Measurements from ENCODE around the gene CD86. TPM values are rescaled to one million over a fixed set of nuclear protein-coding genes. Genes with fewer than 3 reads are reported as not detected.
A peak's percentile ranks its signal among the peaks of the same experiment; 100 is the strongest.
"Not testable (repeated sequence)": the region's sequence is repeated elsewhere in the genome, so short reads cannot be mapped to it uniquely, and the experiment has no call there.

CD86 gene
- polyA plus RNA-seq, 1 donor from 2014 or later: 85.1 TPM

DNA sequence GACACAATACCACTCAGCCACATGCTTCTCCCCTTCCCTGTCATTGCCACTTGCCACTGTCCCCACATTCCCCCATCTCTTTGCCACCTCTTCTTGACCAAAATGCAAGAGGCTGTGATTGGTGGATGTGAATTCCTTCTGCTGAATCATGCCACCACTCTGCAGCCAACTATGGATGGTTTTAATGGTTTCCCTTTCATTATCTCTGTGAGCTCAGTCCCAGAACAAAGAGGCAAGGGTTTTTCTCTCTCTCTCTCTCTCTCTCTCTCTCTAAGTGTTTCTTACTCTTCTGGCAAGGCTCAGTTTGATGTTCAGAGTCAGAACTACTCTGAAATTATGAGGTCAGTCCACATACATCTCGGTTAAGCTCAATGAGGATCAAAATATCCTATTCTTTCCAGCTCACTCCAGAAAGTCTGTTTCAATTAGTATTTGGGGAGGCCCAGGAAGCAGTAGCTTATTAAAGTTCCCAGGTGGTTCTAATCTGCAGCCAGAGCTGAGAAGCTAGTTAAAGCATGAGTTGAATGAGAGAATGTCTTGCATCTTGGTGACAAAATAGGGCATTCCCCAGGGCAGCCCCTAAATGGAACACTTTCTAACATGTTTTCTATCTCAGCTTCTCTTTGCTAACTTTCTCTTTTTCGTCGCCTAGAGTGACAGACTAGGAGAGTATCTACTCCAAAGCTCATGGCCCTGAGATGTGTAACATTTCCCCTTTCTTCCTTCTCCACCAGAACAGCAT lies 24.6 kb upstream of the CD86 start:
- Mint-ChIP-seq H3K27ac (peak overlapping the region; percentile 11 to 60 (median 49)), H3K36me3 (peaks cover 15% of the 10 kb centered on the region), H3K4me1 (peaks cover 31 to 48% (median 42%) of the 10 kb centered on the region in 3 donors), H3K27me3 (peaks cover 2% of the 10 kb centered on the region), H3K4me3 (peak overlapping the region in 2 of 4 donors; percentile 6 to 58), H3K9me3 (peaks cover 6 to 18% (median 8%) of the 10 kb centered on the region in 3 donors)

GRCh38 chr3:122031123-122031468 lies 24.1 kb upstream of the CD86 start:
- Mint-ChIP-seq H3K36me3 (peaks cover 17% of the 10 kb centered on the region), H3K9me3 (peaks cover 8 to 23% (median 11%) of the 10 kb centered on the region in 3 donors), H3K27me3 (peaks cover 2% of the 10 kb centered on the region), H3K4me1 (peaks cover 26 to 44% (median 42%) of the 10 kb centered on the region in 3 donors), H3K4me3 (peak overlapping the region in 1 of 4 donors; percentile 6), H3K27ac (peak overlapping the region in 2 of 3 donors; percentile 11 to 60)

DNA sequence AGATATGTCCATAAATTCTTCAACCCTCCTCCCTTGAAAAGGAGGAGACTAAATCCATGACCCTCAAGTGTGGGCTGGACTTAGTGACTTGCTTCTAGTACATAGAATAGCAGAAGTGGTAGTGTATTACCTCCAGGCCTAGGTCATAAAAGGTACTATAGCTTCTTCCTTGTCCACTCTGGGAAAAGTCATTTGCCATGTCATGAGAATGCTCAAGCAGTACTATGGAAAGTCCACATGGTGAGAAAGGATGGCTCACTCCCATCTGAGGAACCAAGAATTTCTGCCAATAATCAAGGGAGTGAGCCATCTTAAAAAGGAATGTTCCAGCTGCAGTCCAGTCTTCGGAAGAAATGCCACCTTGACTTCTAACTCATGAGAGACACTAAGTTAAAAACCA lies 22.6 kb upstream of the CD86 start:
- Mint-ChIP-seq H3K27ac (no peak overlapping the region), H3K36me3 (peaks cover 17% of the 10 kb centered on the region), H3K4me1 (peaks cover 21 to 40% (median 38%) of the 10 kb centered on the region in 3 donors), H3K4me3 (no peak overlapping the region), H3K9me3 (peaks cover 8 to 26% (median 19%) of the 10 kb centered on the region in 3 donors), H3K27me3 (peaks cover 2% of the 10 kb centered on the region)

DNA sequence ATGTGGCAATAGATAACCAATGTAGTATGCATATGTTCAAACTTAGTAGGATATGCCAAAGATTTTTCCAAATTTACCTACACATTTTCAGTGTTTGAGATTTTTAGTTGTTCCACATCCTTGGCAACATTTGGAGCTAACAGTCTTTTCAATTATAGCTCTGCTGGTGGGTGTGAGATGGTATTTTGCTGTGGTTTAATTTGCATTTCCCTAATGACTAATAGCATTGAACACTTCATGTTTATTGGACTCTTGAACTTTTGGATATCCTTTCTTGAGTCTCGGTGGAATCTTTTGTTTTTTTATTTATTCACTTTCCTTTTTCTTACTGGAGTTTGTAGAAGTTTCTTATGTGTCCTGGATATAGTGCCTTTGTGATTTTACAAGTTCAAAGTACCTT lies 22.1 kb upstream of the CD86 start:
- Mint-ChIP-seq H3K9me3 (peaks cover 8 to 31% (median 24%) of the 10 kb centered on the region in 3 donors), H3K27ac (no peak overlapping the region), H3K4me1 (peaks cover 21 to 40% (median 38%) of the 10 kb centered on the region in 3 donors), H3K27me3 (peaks cover 2% of the 10 kb centered on the region), H3K36me3 (peaks cover 20% of the 10 kb centered on the region), H3K4me3 (no peak overlapping the region)

DNA sequence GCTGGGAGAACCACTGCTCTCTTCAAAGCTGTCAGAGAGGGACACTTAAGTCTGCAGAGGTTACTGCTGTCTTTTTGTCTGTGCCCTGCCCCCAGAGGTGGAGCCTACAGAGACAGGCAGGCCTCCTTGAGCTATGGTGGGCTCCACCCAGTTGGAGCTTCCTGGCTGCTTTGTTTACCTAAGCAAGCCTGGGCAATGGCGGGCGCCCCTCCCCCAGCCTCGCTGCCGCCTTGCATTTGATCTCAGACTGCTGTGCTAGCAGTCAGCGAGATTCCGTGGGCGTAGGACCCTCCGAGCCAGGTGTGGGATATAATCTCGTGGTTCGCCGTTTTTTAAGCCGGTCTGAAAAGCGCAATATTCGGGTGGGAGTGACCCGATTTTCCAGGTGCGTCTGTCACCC lies 7.9 kb upstream of the CD86 start:
- H3K4me3 Mint-ChIP-seq, H3K27me3 Mint-ChIP-seq, H3K4me1 Mint-ChIP-seq, H3K27ac Mint-ChIP-seq, H3K9me3 Mint-ChIP-seq: not testable (repeated sequence)
- peaks cover 16% of the 10 kb centered on the region for H3K36me3 Mint-ChIP-seq

GRCh38 chr3:122047773-122048172 lies 7.4 kb upstream of the CD86 start:
- not testable (repeated sequence) for H3K4me1 Mint-ChIP-seq

DNA sequence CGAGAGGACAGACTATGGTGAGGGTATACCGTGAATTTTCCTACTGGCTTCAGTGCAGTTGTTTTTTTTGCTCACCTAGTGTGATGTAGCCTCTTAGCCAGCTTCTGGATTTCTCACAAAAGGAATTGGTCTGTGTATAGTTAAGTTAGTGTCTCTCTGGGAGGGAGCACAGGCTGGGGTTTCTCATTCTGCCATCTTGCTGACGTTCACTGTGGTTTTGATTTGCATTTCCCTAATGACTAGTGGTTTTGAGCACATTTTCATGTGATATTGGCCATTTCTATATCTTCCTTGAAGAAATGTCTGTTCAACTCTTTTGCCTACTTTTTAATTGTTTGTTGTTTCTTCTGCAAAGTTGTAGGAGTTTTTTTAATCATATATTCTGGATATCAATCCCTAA lies 2.2 kb upstream of the CD86 start:
- Mint-ChIP-seq H3K27ac (peak overlapping the region; percentile 13 to 55 (median 54)), H3K27me3 (peaks cover 2% of the 10 kb centered on the region), H3K4me3 (peak overlapping the region in 3 of 4 donors; percentile 1 to 56 (median 42)), H3K36me3 (peaks cover 21% of the 10 kb centered on the region), H3K4me1 (peaks cover 24 to 34% (median 27%) of the 10 kb centered on the region in 3 donors), H3K9me3 (no peaks in the 10 kb centered on the region)

More at GRCh38 chr3:122047773-122048172, 7.4 kb upstream of the CD86 start:
- not testable (repeated sequence) for H3K27ac Mint-ChIP-seq, H3K4me3 Mint-ChIP-seq, H3K27me3 Mint-ChIP-seq, H3K9me3 Mint-ChIP-seq
- peaks cover 16% of the 10 kb centered on the region for H3K36me3 Mint-ChIP-seq

- peaks cover 23 to 46% (median 44%) of the 10 kb centered on the region in 3 donors for H3K4me1 Mint-ChIP-seq
- H3K27me3 Mint-ChIP-seq: peaks cover 3% of the 10 kb centered on the region
- H3K36me3 Mint-ChIP-seq: peaks cover 24% of the 10 kb centered on the region
- peak overlapping the region in 1 of 4 donors; percentile 59 for H3K4me3 Mint-ChIP-seq
- H3K9me3 Mint-ChIP-seq: no peaks in the 10 kb centered on the region
- H3K27ac Mint-ChIP-seq: no peak overlapping the region
Measured at GRCh38 chr3:122057671-122058070, 2.5 kb downstream of the CD86 start.

DNA sequence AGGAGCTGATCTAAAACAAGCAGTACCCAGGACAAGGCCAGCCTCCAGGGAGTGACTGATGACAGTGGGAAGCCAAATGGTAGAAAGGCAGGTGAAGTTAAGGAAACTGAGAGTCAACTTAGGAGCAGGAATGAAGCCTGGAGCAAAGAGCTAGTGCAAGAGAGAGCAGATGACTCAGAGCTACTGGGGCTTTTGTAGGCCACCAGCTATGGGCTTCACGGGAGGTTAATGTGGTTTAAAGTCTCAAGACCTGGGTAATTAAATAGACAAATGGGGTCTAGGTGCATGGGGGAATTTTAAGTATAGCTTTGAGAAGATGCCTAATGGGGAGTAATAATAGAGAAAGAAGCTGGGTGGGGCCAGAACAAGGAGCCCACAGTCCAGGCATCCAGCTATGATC lies 3.1 kb downstream of the CD86 start:
- no peak overlapping the region for H3K27ac Mint-ChIP-seq
- peak overlapping the region in 1 of 4 donors; percentile 79 for H3K4me3 Mint-ChIP-seq
- no peaks in the 10 kb centered on the region for H3K9me3 Mint-ChIP-seq
- H3K27me3 Mint-ChIP-seq: peaks cover 1% of the 10 kb centered on the region
- H3K4me1 Mint-ChIP-seq: peaks cover 17 to 41% (median 39%) of the 10 kb centered on the region in 3 donors
- H3K36me3 Mint-ChIP-seq: peaks cover 22% of the 10 kb centered on the region

DNA sequence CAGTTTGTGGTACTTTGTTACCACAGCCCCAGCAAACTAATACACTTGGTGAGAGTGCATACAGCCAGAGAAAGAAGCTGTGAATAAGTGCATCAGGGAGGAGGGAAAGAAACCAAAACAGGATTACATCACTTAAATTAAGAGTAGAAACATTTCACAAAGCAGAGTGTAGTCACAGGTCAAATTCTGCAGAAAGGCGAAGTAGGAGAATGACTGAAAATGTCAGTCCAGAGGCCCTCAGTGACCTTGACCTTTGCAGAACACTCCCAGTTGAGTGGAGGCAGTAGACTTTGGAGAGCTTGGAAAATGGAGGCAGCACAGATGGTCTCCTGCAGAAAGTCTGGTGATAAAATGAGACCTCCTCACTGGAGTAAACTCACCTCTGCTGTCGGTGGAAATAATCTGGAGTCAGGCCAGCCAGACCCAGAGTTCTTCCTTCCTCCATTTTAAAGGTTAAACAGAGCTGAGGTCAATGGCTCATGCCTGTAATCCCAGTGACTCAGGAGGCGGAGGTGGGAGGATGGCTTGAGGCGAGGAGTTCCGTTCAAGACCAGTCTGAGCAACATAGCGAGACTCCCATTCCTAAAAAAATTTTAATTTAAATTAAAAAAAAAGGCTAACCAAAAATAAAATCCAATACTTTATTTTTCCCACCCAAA lies 5.0 kb downstream of the CD86 start:
- Mint-ChIP-seq H3K27me3 (peaks cover 1% of the 10 kb centered on the region), H3K4me3 (no peak overlapping the region), H3K9me3 (no peaks in the 10 kb centered on the region), H3K4me1 (peaks cover 21 to 46% (median 43%) of the 10 kb centered on the region in 3 donors), H3K27ac (no peak overlapping the region), H3K36me3 (peaks cover 21% of the 10 kb centered on the region)

GRCh38 chr3:122063908-122064307 lies 8.7 kb downstream of the CD86 start:
- Mint-ChIP-seq H3K4me3 (peak overlapping the region in 3 of 4 donors; percentile 39 to 76 (median 69)), H3K27ac (peak overlapping the region in 2 of 3 donors; percentile 19 to 80), H3K36me3 (peaks cover 20% of the 10 kb centered on the region), H3K9me3 (no peaks in the 10 kb centered on the region), H3K4me1 (peaks cover 40 to 54% (median 50%) of the 10 kb centered on the region in 3 donors), H3K27me3 (no peaks in the 10 kb centered on the region)

DNA sequence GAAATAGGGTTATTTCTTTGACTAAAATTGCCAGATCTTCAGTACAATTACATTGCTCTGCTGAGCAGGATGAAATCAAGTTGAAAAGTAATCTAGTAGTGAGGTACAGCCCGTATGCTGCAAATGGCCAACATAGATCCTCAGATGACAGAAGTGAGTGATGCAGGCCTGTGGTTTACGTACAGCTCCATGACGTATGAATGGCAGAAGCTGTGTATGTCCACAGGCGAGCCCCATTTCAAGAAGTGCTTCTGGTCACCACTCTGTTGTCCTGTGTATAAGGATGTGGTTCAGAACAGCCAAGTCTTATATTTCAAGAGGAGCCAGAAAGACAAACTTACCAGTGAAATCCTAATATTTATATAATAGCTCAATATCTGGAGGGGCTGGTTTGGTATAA lies 9.2 kb downstream of the CD86 start:
- H3K36me3 Mint-ChIP-seq: peaks cover 16% of the 10 kb centered on the region
- H3K4me3 Mint-ChIP-seq: peak overlapping the region in 2 of 4 donors; percentile 2 to 69
- no peaks in the 10 kb centered on the region for H3K9me3 Mint-ChIP-seq
- peaks cover 40 to 54% (median 51%) of the 10 kb centered on the region in 3 donors for H3K4me1 Mint-ChIP-seq
- no peaks in the 10 kb centered on the region for H3K27me3 Mint-ChIP-seq
- H3K27ac Mint-ChIP-seq: peak overlapping the region in 2 of 3 donors; percentile 19 to 80

GRCh38 chr3:122066331-122067213 lies 11.4 kb downstream of the CD86 start:
- peaks cover 0 to 2% (median 0%) of the 10 kb centered on the region in 3 donors for H3K9me3 Mint-ChIP-seq
- H3K27me3 Mint-ChIP-seq: no peaks in the 10 kb centered on the region
- H3K4me3 Mint-ChIP-seq: peak overlapping the region; percentile 60 to 93 (median 73)
- H3K36me3 Mint-ChIP-seq: peaks cover 15% of the 10 kb centered on the region
- peaks cover 53 to 59% (median 57%) of the 10 kb centered on the region in 3 donors for H3K4me1 Mint-ChIP-seq
- peak overlapping the region; percentile 54 to 80 (median 64) for H3K27ac Mint-ChIP-seq

DNA sequence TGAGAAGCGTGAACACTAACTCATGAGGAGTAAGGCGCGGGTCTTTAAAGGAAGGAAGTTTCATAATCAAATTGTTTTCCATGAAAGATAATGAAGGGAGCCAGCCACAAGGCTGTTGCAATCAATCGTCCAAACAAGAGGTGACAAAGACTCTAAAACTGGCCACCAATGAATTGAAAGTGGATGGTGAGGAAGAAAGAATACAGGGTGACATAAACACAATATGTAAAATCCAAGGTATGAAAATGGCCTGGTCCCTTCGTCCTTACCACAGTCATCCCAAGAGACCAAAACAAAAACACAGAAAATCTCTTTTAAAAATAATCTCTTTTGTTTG lies 12.0 kb downstream of the CD86 start:
- H3K36me3 Mint-ChIP-seq: peaks cover 15% of the 10 kb centered on the region
- peak overlapping the region; percentile 60 to 93 (median 73) for H3K4me3 Mint-ChIP-seq
- H3K9me3 Mint-ChIP-seq: peaks cover 0 to 2% (median 0%) of the 10 kb centered on the region in 3 donors
- no peaks in the 10 kb centered on the region for H3K27me3 Mint-ChIP-seq
- peaks cover 53 to 59% (median 55%) of the 10 kb centered on the region in 3 donors for H3K4me1 Mint-ChIP-seq
- H3K27ac Mint-ChIP-seq: peak overlapping the region; percentile 54 to 80 (median 64)

Measured in IgD-negative memory B cell (primary cell).